HL-60 (cell line): Measurements from ENCODE around the gene TRAM2.
A peak's percentile ranks its signal among the peaks of the same experiment; 100 is the strongest.

Experiments used
- DNase-seq, 2 experiments: peaks; one replicate each; pipeline ENCODE4 v3.0.0-alpha.2; 2010 to 2020; ENCODE audit warnings: low read depth in 1 of 2, low spot score in 1 of 2
- H3K27ac ChIP-seq: fragments of 250-450 bp; sonication (Bioruptor Pico); replicated peaks from 2 replicates; pipeline ENCODE4 v1.5.1; 2020; ENCODE audit warnings: mild to moderate bottlenecking, moderate library complexity
- H3K27me3 ChIP-seq: fragments of 250-450 bp; sonication (Bioruptor Pico); 2 replicates; pipeline ENCODE4 v1.5.1; 2021; ENCODE audit warnings: mild to moderate bottlenecking, moderate library complexity; ENCODE audit not compliant: insufficient read depth, poor library complexity, severe bottlenecking
- H3K4me3 ChIP-seq: replicated peaks from 2 replicates; pipeline ENCODE4 v1.5.1; 2011; ENCODE audit warnings: mild to moderate bottlenecking, control low read depth, low read length; ENCODE audit not compliant: insufficient read depth
- GABPA ChIP-seq: IDR thresholded peaks from 2 replicates; pipeline ENCODE4 v1.6.1; 2012; ENCODE audit warnings: low read depth
- POLR2AphosphoS5 ChIP-seq: IDR thresholded peaks from 2 replicates; pipeline ENCODE4 v1.6.1; 2012; ENCODE audit warnings: low read depth
- SPI1 ChIP-seq: IDR thresholded peaks from 2 replicates; pipeline ENCODE4 v1.6.1; 2012; ENCODE audit warnings: low read depth, mild to moderate bottlenecking, borderline replicate concordance
- TF ChIP-seq, protein P1 (sequence below): IDR thresholded peaks from one replicate; pipeline ENCODE4 v1.5.1; 2011; ENCODE audit warnings: low read length, control low read depth, inconsistent platforms; ENCODE audit not compliant: insufficient read depth
- TF ChIP-seq, protein P2 (sequence below): IDR thresholded peaks from 2 replicates; pipeline ENCODE4 v1.6.1; 2012; ENCODE audit warnings: low read depth; ENCODE audit not compliant: insufficient replicate concordance

TRAM2 gene

DNA sequence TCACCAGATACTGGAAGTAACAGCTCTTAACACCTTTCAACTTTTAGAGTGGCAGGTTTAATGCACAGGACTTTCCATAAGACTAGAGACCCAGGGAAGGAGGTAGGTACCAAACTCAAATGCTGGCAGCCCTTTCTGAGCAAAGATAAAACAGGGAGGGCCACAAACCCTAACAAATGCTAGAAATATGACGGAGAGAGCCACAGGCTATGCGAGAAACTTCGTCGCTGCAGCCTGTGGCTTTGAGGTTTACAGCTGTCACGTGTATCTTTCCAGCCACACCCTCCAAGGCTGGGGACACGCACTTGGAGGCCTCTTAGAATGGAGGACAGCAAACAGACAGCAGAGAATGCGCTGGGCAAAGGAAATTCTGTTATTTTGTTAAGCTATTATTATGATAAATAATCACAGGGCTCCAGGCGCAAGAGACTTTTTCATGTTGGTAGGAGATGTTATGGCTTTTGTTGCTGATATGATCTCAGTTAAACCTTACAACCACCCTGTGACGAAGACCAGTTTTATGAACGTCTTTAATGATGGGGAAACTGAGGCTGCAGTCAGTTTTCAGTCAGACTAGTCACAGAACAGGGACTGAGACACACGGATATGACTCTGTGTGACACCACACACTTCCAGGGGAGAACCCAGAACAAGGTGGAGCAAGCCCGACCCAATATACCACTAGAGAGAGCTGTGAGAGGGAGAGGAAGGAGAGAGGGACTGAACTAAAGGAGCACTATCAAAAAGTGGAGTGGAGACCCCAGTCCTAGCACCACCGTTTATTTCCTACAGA, 2.0 kb downstream of the TRAM2 start:
- TF ChIP-seq, protein P1, sequence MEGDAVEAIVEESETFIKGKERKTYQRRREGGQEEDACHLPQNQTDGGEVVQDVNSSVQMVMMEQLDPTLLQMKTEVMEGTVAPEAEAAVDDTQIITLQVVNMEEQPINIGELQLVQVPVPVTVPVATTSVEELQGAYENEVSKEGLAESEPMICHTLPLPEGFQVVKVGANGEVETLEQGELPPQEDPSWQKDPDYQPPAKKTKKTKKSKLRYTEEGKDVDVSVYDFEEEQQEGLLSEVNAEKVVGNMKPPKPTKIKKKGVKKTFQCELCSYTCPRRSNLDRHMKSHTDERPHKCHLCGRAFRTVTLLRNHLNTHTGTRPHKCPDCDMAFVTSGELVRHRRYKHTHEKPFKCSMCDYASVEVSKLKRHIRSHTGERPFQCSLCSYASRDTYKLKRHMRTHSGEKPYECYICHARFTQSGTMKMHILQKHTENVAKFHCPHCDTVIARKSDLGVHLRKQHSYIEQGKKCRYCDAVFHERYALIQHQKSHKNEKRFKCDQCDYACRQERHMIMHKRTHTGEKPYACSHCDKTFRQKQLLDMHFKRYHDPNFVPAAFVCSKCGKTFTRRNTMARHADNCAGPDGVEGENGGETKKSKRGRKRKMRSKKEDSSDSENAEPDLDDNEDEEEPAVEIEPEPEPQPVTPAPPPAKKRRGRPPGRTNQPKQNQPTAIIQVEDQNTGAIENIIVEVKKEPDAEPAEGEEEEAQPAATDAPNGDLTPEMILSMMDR, result no peak
- TF ChIP-seq POLR2AphosphoS5 (no peak), GABPA (no peak), SPI1 (no peak)
- TF ChIP-seq, protein P2, sequence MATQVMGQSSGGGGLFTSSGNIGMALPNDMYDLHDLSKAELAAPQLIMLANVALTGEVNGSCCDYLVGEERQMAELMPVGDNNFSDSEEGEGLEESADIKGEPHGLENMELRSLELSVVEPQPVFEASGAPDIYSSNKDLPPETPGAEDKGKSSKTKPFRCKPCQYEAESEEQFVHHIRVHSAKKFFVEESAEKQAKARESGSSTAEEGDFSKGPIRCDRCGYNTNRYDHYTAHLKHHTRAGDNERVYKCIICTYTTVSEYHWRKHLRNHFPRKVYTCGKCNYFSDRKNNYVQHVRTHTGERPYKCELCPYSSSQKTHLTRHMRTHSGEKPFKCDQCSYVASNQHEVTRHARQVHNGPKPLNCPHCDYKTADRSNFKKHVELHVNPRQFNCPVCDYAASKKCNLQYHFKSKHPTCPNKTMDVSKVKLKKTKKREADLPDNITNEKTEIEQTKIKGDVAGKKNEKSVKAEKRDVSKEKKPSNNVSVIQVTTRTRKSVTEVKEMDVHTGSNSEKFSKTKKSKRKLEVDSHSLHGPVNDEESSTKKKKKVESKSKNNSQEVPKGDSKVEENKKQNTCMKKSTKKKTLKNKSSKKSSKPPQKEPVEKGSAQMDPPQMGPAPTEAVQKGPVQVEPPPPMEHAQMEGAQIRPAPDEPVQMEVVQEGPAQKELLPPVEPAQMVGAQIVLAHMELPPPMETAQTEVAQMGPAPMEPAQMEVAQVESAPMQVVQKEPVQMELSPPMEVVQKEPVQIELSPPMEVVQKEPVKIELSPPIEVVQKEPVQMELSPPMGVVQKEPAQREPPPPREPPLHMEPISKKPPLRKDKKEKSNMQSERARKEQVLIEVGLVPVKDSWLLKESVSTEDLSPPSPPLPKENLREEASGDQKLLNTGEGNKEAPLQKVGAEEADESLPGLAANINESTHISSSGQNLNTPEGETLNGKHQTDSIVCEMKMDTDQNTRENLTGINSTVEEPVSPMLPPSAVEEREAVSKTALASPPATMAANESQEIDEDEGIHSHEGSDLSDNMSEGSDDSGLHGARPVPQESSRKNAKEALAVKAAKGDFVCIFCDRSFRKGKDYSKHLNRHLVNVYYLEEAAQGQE, result no peak
- peak; percentile 16 to 77 for DNase-seq
- H3K4me3 ChIP-seq, result no peak overlapping the region
- H3K27ac ChIP-seq, result no peak overlapping the region
- H3K27me3 ChIP-seq, result no peaks in the 10 kb centered on the region

DNA sequence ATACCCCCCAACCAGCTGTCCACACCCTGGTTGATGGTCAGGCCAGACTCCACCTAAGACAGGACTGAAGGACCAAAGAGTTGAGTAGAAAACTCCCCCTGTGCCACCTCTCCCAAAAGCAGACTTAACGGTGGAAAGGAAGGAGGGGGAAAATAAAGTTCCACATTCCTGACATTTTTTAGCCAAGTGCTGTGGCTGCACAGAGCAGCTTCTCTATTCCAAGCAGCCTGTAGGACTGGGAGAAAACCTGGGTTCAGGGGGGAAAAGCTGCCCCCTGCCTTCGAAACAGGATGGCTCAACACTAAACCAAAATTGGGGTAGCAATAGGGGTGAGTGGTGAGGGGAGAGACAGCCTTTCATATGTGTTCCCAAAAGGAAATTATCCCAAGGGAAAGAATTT, 3.6 kb downstream of the TRAM2 start:
- DNase-seq, result no peak
- no peak for TF ChIP-seq SPI1
- no peak for TF ChIP-seq POLR2AphosphoS5
- TF ChIP-seq GABPA, result no peak
- TF ChIP-seq, protein P1, result no peak
- TF ChIP-seq, protein P2, result no peak
- no peak overlapping the region for H3K27ac ChIP-seq
- H3K4me3 ChIP-seq, result no peak overlapping the region
- H3K27me3 ChIP-seq, result no peaks in the 10 kb centered on the region

DNA sequence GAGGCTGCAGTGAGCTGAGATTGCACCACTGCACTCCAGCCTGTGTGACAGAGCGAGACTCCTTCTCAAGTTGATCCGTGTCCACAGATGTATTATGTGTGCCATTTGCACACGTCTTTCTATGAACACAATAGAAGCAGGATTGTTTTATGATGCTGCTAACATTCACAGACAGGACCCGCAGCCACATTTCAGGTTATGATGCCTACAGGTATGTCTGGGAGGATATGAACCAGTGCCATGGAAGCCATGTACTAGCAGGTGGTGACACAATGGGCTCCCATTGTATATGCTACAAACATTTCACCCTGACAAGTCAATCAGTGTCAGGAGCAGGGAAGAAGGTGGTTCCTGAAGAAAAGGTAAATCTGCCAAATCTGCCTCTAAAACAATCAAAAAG, 4.3 kb downstream of the TRAM2 start:
- no peaks in the 10 kb centered on the region for H3K27me3 ChIP-seq
- no peak overlapping the region for H3K4me3 ChIP-seq
- DNase-seq, result no peak
- no peak overlapping the region for H3K27ac ChIP-seq
- TF ChIP-seq SPI1 (no peak), POLR2AphosphoS5 (no peak), GABPA (no peak)
- TF ChIP-seq, protein P1, result no peak
- TF ChIP-seq, protein P2, result no peak
